Measurements from ENCODE around the gene TMEM119. TPM values are rescaled to one million over a fixed set of nuclear protein-coding genes. Genes with fewer than 3 reads are reported as not detected.
A peak's percentile ranks its signal among the peaks of the same experiment; 100 is the strongest.

Gene TMEM119
- total and polyA plus RNA-seq, 10 of the 15 experiments (the other 5 are each of a cell fraction or from before 2014, with no cell fraction given), result 0.11 to 0.44 (median 0.19) TPM; not detected in 5

DNA sequence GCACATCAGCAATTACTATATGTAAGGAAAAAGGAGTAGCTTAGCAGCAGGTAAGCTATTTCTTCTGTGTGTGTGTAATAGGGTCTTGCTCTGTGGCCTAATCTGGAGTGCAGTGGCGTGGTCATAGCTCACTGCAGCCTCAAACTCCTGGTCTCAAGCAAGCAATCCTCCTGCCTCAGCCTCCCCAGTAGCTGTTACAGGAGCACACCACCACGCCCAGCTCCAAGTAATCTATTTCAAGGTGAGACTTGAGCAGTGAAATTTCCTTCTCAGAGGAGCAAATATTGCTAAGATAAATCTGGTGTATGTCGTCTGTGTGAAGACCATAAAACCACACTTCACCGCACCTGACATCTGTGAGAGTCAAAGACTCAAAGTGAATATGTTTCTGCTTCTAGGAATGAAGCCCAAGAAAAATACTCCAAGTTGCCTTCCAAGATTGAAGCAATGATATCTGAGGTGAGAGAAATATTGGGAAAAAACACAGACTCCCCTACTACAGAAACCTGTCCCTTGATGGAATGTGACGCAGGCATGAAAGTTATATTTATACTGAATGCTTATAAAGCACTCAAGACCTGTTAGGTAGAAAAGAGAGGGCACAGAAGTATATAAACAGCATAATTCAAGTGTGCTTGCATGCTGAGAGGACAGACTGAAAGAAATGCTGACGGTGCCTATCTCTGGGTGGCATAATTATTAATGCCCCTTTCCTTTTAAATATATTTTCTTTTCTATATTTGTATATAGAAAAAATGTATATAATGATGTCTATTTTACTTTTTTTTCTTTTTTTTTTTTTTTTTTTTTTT, 38.3 kb upstream of the TMEM119 start (continued):
- TF ChIP-seq FOS (IDR thresholded peaks at IDR 0.05; ENCODE audit: borderline replicate concordance, extremely low read depth, insufficient read length) (no peak), POLR2AphosphoS2 (IDR thresholded peaks at IDR 0.05; ENCODE audit: low read depth, low read length) (peak; percentile 94), RAD51 (IDR thresholded peaks at IDR 0.05) (no peak), CUX1 (IDR thresholded peaks at IDR 0.05; ENCODE audit: insufficient replicate concordance, low read depth, low read length) (peak; percentile 45), YY1 (IDR thresholded peaks at IDR 0.05; ENCODE audit: low read depth, low read length) (no peak), CBFB (IDR thresholded peaks at IDR 0.05; ENCODE audit: low read depth) (no peak), MTA3 (IDR thresholded peaks at IDR 0.05; ENCODE audit: borderline replicate concordance, low read length) (peak; percentile 38; the same call in 1 of the 2 replicates), IKZF1 (conservative IDR thresholded peaks at IDR 0.05) (no peak)
- TF ChIP-seq, protein P1, sequence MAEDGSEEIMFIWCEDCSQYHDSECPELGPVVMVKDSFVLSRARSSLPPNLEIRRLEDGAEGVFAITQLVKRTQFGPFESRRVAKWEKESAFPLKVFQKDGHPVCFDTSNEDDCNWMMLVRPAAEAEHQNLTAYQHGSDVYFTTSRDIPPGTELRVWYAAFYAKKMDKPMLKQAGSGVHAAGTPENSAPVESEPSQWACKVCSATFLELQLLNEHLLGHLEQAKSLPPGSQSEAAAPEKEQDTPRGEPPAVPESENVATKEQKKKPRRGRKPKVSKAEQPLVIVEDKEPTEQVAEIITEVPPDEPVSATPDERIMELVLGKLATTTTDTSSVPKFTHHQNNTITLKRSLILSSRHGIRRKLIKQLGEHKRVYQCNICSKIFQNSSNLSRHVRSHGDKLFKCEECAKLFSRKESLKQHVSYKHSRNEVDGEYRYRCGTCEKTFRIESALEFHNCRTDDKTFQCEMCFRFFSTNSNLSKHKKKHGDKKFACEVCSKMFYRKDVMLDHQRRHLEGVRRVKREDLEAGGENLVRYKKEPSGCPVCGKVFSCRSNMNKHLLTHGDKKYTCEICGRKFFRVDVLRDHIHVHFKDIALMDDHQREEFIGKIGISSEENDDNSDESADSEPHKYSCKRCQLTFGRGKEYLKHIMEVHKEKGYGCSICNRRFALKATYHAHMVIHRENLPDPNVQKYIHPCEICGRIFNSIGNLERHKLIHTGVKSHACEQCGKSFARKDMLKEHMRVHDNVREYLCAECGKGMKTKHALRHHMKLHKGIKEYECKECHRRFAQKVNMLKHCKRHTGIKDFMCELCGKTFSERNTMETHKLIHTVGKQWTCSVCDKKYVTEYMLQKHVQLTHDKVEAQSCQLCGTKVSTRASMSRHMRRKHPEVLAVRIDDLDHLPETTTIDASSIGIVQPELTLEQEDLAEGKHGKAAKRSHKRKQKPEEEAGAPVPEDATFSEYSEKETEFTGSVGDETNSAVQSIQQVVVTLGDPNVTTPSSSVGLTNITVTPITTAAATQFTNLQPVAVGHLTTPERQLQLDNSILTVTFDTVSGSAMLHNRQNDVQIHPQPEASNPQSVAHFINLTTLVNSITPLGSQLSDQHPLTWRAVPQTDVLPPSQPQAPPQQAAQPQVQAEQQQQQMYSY (CRISPR knock-in tag; IDR thresholded peaks at IDR 0.05), result 0 out of 2 replicates have a peak, but pooled peaks have one; percentile 51

All from GM12878 (cell line).